ENCODE data around the gene FLT1. TPM values are rescaled to one million over a fixed set of nuclear protein-coding genes. Genes with fewer than 3 reads are reported as not detected.
A peak's percentile ranks its signal among the peaks of the same experiment; 100 is the strongest.

The FLT1 gene
- total and polyA plus RNA-seq, 3 experiments from 2014 or later, result 2.4 to 2.7 TPM; not detected in 1

GRCh38 chr13:28408863-28409262 is 86.1 kb downstream of the FLT1 start:
- H3K4me1 Mint-ChIP-seq, result peaks cover 0 to 6% (median 4%) of the 10 kb centered on the region in 3 donors
- no peaks in the 10 kb centered on the region for H3K36me3 Mint-ChIP-seq
- Histone ChIP-seq H3K4me1 (ENCODE audit: insufficient read depth, low read length) (no peaks in the 10 kb centered on the region), H3K27ac (ENCODE audit: low read depth, low read length) (peak overlapping the region; percentile 25), H3K27me3 (ENCODE audit: insufficient read depth, low read length, poor library complexity, severe bottlenecking) (no peaks in the 10 kb centered on the region), H3K36me3 (ENCODE audit: insufficient read depth, low read length) (no peaks in the 10 kb centered on the region), H3K9me3 (ENCODE audit: low read length) (no peaks in the 10 kb centered on the region), H3K4me3 (ENCODE audit: low read length) (no peak overlapping the region)
- ChIA-PET POLR2A (no interaction called here), CTCF (interaction anchor here (0.5 kb wide), 1 partner anchor 735 kb away, joined by 3 read pairs; no protein-coding TSS in a partner anchor)
- H3K9me3 Mint-ChIP-seq, result no peaks in the 10 kb centered on the region
- no peak overlapping the region for H3K27ac Mint-ChIP-seq
- H3K27me3 Mint-ChIP-seq, result peaks cover 6 to 23% of the 10 kb centered on the region in 2 donors
- no peak for DNase-seq
- no peak overlapping the region for H3K4me3 Mint-ChIP-seq

DNA sequence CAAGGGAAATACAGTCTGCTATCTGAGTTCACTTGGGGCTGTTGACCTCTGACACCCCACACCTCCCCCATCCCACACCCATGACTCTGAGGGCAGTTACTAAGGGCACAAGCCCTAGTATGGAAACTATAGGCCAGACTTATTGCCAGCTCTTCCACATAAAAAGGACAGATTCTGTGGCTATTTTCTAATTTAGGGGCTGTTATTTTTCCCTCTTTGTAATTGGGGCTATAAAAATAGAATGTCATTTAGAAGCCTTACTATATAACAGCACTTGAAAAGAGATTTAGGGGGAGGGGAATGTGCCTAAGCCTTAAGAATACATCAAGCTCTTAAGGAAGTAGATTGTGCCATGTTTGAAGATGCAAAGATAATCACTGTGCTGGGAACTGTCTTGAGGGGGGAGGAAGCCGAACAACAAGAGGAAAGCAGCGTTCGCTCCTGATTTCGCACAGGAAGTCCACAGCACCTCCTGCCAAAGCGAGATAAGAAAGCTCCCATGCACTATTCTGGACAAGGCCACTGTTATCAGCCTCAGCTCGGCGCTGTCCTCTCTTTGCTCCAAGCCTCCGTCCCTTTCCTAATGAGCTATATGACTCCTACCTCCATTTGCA is 86.6 kb downstream of the FLT1 start:
- ChIA-PET CTCF (interaction anchor here (0.5 kb wide), 1 partner anchor 736 kb away, joined by 3 read pairs; no protein-coding TSS in a partner anchor), POLR2A (no interaction called here)
- Mint-ChIP-seq H3K27me3 (peaks cover 6 to 23% of the 10 kb centered on the region in 2 donors), H3K4me3 (no peak overlapping the region), H3K36me3 (no peaks in the 10 kb centered on the region), H3K27ac (peak overlapping the region in 1 of 8 donors; percentile 34), H3K9me3 (no peaks in the 10 kb centered on the region), H3K4me1 (peaks cover 0 to 6% (median 4%) of the 10 kb centered on the region in 3 donors)
- H3K9me3 ChIP-seq (ENCODE audit: low read length), result no peaks in the 10 kb centered on the region
- no peaks in the 10 kb centered on the region for H3K36me3 ChIP-seq (ENCODE audit: insufficient read depth, low read length)
- H3K4me3 ChIP-seq (ENCODE audit: low read length), result no peak overlapping the region
- no peak for DNase-seq
- H3K4me1 ChIP-seq (ENCODE audit: insufficient read depth, low read length), result no peaks in the 10 kb centered on the region
- H3K27me3 ChIP-seq (ENCODE audit: insufficient read depth, low read length, poor library complexity, severe bottlenecking), result no peaks in the 10 kb centered on the region
- peak overlapping the region; percentile 25 for H3K27ac ChIP-seq (ENCODE audit: low read depth, low read length)

- H3K27ac Mint-ChIP-seq, result no peak overlapping the region
- no peaks in the 10 kb centered on the region for H3K27me3 ChIP-seq (ENCODE audit: insufficient read depth, low read length, poor library complexity, severe bottlenecking)
- H3K27ac ChIP-seq (ENCODE audit: low read depth, low read length), result no peak overlapping the region
- CTCF ChIA-PET, result no interaction called here
- H3K4me3 Mint-ChIP-seq, result no peak overlapping the region
- POLR2A ChIA-PET, result no interaction called here
- H3K9me3 Mint-ChIP-seq, result no peaks in the 10 kb centered on the region
- no peak overlapping the region for H3K4me3 ChIP-seq (ENCODE audit: low read length)
- no peaks in the 10 kb centered on the region for H3K4me1 ChIP-seq (ENCODE audit: insufficient read depth, low read length)
- DNase-seq, result no peak
- H3K9me3 ChIP-seq (ENCODE audit: low read length), result no peaks in the 10 kb centered on the region
- peaks cover 16 to 19% of the 10 kb centered on the region in 2 donors for H3K27me3 Mint-ChIP-seq
- H3K36me3 ChIP-seq (ENCODE audit: insufficient read depth, low read length), result no peaks in the 10 kb centered on the region
- H3K4me1 Mint-ChIP-seq, result peaks cover 0 to 6% (median 4%) of the 10 kb centered on the region in 3 donors
- no peaks in the 10 kb centered on the region for H3K36me3 Mint-ChIP-seq
Measured at GRCh38 chr13:28406733-28407266, 88.1 kb downstream of the FLT1 start.

- Histone ChIP-seq H3K4me3 (ENCODE audit: low read length) (no peak overlapping the region), H3K4me1 (ENCODE audit: insufficient read depth, low read length) (no peaks in the 10 kb centered on the region), H3K27ac (ENCODE audit: low read depth, low read length) (no peak overlapping the region), H3K9me3 (ENCODE audit: low read length) (no peaks in the 10 kb centered on the region), H3K27me3 (ENCODE audit: insufficient read depth, low read length, poor library complexity, severe bottlenecking) (no peaks in the 10 kb centered on the region), H3K36me3 (ENCODE audit: insufficient read depth, low read length) (no peaks in the 10 kb centered on the region)
- no peak overlapping the region for H3K4me3 Mint-ChIP-seq
- no peaks in the 10 kb centered on the region for H3K36me3 Mint-ChIP-seq
- H3K27ac Mint-ChIP-seq, result no peak overlapping the region
- no peaks in the 10 kb centered on the region for H3K4me1 Mint-ChIP-seq
- ChIA-PET POLR2A (no interaction called here), CTCF (no interaction called here)
- peaks cover 7 to 12% of the 10 kb centered on the region in 2 donors for H3K27me3 Mint-ChIP-seq
- DNase-seq, result no peak
- H3K9me3 Mint-ChIP-seq, result no peaks in the 10 kb centered on the region
Measured at GRCh38 chr13:28402057-28402381, 92.9 kb downstream of the FLT1 start.

DNA sequence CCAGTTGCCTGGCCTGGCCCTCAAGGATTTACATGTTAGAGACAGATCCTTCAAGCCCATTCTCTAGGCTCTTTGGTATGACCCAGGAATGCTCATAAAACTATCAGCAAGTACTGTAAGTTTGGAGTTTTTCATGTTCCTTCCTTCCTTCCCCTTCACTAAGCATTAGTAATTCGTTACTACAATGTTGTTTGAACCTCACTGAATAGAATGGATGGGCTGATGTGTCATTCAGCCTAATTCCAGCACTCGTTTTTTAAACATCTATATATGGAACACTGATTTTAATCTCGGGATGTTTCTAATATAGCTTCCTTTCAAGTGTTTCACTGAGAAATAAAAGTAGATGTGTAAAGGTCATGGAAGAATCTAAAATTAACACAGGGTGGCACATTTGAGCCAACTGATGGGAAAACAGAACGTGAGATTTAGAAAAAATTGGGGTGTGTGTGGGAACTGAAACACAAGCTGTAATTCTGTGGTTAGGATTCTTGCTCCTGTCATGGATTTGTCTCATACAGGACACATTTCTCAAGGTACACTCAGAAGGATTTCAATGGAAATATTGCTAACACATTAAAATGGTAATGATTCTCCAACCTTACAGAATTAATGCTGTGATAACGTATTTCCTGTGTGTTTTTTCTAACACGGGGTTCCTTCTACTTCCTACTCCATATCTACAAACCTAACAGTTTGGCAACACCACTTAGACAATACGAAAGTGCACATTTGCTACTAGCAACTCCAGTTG is 93.4 kb downstream of the FLT1 start:
- POLR2A ChIA-PET, result no interaction called here
- no peak overlapping the region for H3K27ac Mint-ChIP-seq
- no peak overlapping the region for H3K4me3 Mint-ChIP-seq

GRCh38 chr13:28396053-28396452 is 98.9 kb downstream of the FLT1 start:
- Histone ChIP-seq H3K27me3 (ENCODE audit: insufficient read depth, low read length, poor library complexity, severe bottlenecking) (no peaks in the 10 kb centered on the region), H3K9me3 (ENCODE audit: low read length) (no peaks in the 10 kb centered on the region), H3K36me3 (ENCODE audit: insufficient read depth, low read length) (no peaks in the 10 kb centered on the region), H3K4me1 (ENCODE audit: insufficient read depth, low read length) (no peaks in the 10 kb centered on the region), H3K27ac (ENCODE audit: low read depth, low read length) (no peak overlapping the region), H3K4me3 (ENCODE audit: low read length) (no peak overlapping the region)
- Mint-ChIP-seq H3K4me1 (no peaks in the 10 kb centered on the region), H3K9me3 (no peaks in the 10 kb centered on the region), H3K36me3 (no peaks in the 10 kb centered on the region), H3K4me3 (no peak overlapping the region), H3K27ac (no peak overlapping the region), H3K27me3 (peaks cover 3 to 13% of the 10 kb centered on the region in 2 donors)
- POLR2A ChIA-PET, result no interaction called here
- DNase-seq, result no peak
- CTCF ChIA-PET, result no interaction called here

More for the DNA sequence above, 93.4 kb downstream of the FLT1 start:
- Mint-ChIP-seq H3K9me3 (no peaks in the 10 kb centered on the region), H3K4me1 (no peaks in the 10 kb centered on the region), H3K27me3 (peaks cover 9 to 10% of the 10 kb centered on the region in 2 donors), H3K36me3 (no peaks in the 10 kb centered on the region)
- H3K36me3 ChIP-seq (ENCODE audit: insufficient read depth, low read length), result no peaks in the 10 kb centered on the region
- CTCF ChIA-PET, result no interaction called here
- no peaks in the 10 kb centered on the region for H3K4me1 ChIP-seq (ENCODE audit: insufficient read depth, low read length)
- no peak overlapping the region for H3K4me3 ChIP-seq (ENCODE audit: low read length)
- no peaks in the 10 kb centered on the region for H3K27me3 ChIP-seq (ENCODE audit: insufficient read depth, low read length, poor library complexity, severe bottlenecking)
- DNase-seq, result no peak
- H3K9me3 ChIP-seq (ENCODE audit: low read length), result no peaks in the 10 kb centered on the region
- H3K27ac ChIP-seq (ENCODE audit: low read depth, low read length), result no peak overlapping the region

DNA sequence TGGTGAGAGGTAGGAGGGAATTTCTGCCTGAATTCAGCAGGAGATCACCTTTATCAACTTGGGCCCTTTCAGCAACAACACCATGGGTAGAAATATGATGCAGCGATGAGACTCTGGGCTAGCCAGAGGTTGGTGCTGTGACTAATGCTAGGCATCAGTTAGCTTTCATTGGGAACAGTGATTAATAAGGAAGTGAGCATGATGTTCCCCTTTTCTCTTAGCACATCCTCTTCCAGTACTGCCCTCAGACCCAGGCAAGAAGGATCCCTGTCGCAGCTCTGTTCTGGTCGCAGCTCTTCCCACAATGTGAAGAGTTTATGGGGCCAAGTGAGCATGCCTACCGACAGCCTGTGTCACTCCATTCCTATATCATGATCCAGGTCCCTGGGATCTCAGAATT is 100.5 kb downstream of the FLT1 start:
- no peaks in the 10 kb centered on the region for H3K9me3 Mint-ChIP-seq
- Histone ChIP-seq H3K4me1 (ENCODE audit: insufficient read depth, low read length) (no peaks in the 10 kb centered on the region), H3K27ac (ENCODE audit: low read depth, low read length) (no peak overlapping the region), H3K36me3 (ENCODE audit: insufficient read depth, low read length) (no peaks in the 10 kb centered on the region), H3K27me3 (ENCODE audit: insufficient read depth, low read length, poor library complexity, severe bottlenecking) (no peaks in the 10 kb centered on the region), H3K4me3 (ENCODE audit: low read length) (no peak overlapping the region), H3K9me3 (ENCODE audit: low read length) (no peaks in the 10 kb centered on the region)
- no peaks in the 10 kb centered on the region for H3K36me3 Mint-ChIP-seq
- no peak overlapping the region for H3K27ac Mint-ChIP-seq
- H3K4me3 Mint-ChIP-seq, result no peak overlapping the region
- DNase-seq, result no peak
- ChIA-PET CTCF (no interaction called here), POLR2A (no interaction called here)
- no peaks in the 10 kb centered on the region for H3K4me1 Mint-ChIP-seq
- H3K27me3 Mint-ChIP-seq, result peaks cover 3 to 19% of the 10 kb centered on the region in 2 donors

GRCh38 chr13:28392896-28393505 is 101.9 kb downstream of the FLT1 start:
- Histone ChIP-seq H3K27ac (ENCODE audit: low read depth, low read length) (no peak overlapping the region), H3K27me3 (ENCODE audit: insufficient read depth, low read length, poor library complexity, severe bottlenecking) (no peaks in the 10 kb centered on the region), H3K4me1 (ENCODE audit: insufficient read depth, low read length) (no peaks in the 10 kb centered on the region), H3K4me3 (ENCODE audit: low read length) (no peak overlapping the region), H3K36me3 (ENCODE audit: insufficient read depth, low read length) (no peaks in the 10 kb centered on the region), H3K9me3 (ENCODE audit: low read length) (no peaks in the 10 kb centered on the region)
- Mint-ChIP-seq H3K27me3 (peaks cover 3 to 23% of the 10 kb centered on the region in 2 donors), H3K36me3 (no peaks in the 10 kb centered on the region), H3K4me1 (no peaks in the 10 kb centered on the region), H3K9me3 (no peaks in the 10 kb centered on the region), H3K4me3 (no peak overlapping the region), H3K27ac (no peak overlapping the region)
- CTCF ChIA-PET, result interaction anchor here (1.2 kb wide), 1 partner anchor 22 kb away, joined by 3 read pairs; no protein-coding TSS in a partner anchor
- POLR2A ChIA-PET, result no interaction called here
- DNase-seq, result no peak

All from CD8-positive, alpha-beta memory T cell (primary cell).